GM18499 (cell line): ENCODE results near the gene SMG1.
"Not testable (repeated sequence)": the region's sequence is repeated elsewhere in the genome, so short reads cannot be mapped to it uniquely, and the experiment has no call there.

Experiments
- ATAC-seq: cut with Tn5 transposase; IDR thresholded peaks from one replicate; pipeline ENCODE4 v1.9.1; 2021; ENCODE audit warnings: moderate number of reproducible peaks; ENCODE audit not compliant: insufficient read depth, unreplicated experiment

The SMG1 gene

GRCh38 chr16:18936727-18937340, 10.6 kb upstream of the SMG1 start:
- ATAC-seq = no peak

GRCh38 chr16:18933501-18933900, 7.3 kb upstream of the SMG1 start:
- no peak for ATAC-seq

DNA sequence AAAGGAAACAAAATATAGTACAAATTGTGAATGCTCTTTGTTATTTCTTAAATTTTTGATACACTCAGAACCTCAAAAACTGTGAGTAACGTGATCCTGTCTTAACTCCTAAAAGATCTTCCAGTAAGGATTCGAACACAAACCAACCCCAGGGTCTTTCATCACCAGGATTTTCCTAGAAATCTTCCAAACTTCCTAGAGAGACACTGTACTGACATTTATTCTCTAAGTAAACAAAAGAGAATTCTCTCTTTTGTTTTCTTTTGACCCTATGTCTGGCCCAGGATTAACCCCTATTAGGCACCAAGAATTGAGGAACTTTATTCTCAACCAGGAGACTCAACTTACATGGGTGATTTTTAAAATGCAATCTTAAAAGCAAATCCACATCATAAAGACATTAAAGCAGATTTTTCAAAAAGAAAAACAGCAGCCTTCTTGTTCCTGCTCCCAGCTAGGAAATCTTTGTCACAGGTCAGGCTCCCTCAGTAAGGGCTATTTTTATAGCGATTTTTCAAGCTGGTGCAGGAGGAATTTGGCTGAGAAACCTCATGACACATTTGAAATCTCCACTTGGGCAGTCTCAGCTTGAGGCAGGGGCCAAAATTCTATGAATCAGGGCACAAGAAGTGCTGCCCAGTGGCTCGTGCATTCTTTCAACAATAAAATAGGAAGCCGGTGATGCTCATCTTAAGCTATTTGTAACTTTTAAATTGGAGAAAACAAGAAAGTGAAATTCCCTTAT, 6.2 kb upstream of the SMG1 start:
- no peak for ATAC-seq

DNA sequence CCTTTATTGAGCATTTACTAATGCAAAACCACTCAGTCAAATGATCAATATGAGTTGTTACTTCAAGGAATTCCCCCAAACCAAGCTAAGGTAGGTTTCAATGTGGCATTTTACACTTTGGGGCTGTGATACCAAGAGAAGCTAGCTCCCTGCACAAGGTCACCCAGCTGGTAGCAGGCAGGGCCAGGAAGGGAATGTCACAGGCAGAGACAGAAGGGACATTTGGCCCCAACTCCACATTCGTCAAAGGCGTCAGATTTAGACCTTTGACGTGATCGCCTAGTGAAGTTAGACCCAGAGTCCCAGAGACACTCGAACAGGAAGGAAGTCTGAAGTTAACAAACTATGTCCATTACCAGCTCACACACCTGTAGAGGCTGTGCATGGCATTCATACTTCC, 5.5 kb upstream of the SMG1 start:
- no peak for ATAC-seq

DNA sequence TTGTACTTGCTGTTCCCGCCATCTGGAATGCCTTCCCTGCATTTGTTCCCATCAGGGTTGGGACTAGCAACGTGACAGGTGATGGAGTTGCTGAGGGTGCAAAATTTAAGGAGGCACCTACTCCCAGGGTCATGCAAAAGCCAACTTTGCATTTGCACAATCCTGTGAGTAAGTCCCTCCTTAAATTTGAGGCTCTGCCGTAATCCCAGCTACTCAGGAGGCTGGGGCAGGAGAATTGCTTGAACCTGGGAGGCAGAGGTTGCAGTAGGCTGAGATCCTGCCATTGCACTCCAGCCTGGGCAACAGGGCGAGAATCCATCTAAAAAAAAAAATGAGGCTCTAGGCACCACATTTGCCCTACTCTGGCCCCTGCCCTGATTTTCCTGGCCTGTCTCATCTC, 3.9 kb upstream of the SMG1 start:
- ATAC-seq = not testable (repeated sequence)

GRCh38 chr16:18928073-18928472, 1.9 kb upstream of the SMG1 start:
- ATAC-seq = not testable (repeated sequence)

DNA sequence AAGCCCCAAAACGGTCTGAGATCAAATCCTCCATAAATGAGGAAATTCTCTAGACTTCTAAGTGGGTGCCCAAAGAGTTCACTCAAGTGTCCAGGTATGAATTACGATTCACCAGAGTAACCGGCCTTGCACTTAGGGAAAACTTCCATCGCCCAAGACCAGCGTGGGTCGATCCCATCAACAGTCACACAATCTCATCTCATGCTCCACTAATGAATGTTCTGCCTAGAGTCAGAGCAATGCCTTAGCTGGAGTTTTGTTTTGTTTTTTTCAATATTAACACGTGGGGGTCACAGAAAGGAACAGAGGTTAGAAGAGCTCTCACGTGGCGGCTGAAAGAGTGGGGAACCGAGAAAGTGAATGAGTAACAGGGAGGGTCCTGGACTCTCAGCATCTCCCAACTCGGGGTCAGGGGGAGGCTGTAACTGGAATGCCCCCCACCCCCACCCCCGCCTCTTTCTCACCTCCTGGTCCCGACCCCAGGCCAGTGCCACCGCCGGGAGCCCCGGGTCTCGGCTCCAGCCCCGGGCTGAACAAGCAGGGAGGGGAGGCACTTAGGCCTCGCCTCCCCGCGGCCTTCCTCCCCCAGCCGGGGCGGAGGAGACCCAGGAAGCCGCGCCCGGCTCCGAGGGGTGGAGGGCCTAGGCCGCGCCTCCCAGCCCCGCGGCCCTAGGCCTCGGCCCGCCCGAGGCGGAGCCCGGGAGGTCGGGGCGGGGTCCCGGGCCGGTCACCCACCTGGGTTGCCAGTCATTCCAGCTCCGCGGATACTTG, 808 bp downstream of the SMG1 start:
- peak; percentile 6 for ATAC-seq

DNA sequence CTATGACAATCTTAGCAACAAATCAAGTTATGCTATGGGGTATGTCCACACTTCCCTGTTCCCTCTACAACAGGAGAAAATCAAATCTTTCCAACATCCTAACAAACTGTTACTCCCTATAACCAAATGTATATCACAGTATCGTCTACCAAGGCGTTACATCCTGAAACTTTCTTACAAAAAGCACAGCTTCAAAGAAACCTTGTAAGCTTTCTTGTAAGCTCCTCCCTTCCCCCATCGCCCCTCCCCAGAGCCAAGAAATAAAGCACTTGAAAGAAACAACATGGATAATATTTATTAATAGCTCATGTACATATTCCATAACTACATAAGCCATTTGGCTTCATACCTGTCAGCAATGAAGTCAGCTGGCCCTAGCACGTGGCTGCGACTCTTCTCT, 2.3 kb downstream of the SMG1 start:
- ATAC-seq = not testable (repeated sequence)

DNA sequence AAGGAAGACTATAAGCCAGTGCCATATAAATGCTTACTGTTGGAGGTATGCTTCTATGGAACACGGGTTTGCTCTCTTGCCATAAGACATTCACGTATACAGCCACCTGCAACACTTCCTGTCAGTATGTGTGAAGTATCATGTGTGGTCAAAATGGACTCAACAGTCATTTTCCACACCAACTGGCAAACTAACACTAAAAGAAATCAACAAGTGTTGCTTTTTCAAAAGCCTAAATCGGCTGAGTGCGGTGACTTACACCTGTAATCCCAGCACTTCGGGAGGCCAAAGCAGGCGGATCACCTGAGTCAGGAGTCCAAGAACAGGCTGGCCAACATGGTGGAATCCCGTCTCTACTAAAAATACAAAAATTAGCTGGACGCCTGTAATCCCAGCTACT, 3.1 kb downstream of the SMG1 start:
- ATAC-seq = not testable (repeated sequence)

GRCh38 chr16:18909585-18909984, 16.6 kb downstream of the SMG1 start:
- not testable (repeated sequence) for ATAC-seq

DNA sequence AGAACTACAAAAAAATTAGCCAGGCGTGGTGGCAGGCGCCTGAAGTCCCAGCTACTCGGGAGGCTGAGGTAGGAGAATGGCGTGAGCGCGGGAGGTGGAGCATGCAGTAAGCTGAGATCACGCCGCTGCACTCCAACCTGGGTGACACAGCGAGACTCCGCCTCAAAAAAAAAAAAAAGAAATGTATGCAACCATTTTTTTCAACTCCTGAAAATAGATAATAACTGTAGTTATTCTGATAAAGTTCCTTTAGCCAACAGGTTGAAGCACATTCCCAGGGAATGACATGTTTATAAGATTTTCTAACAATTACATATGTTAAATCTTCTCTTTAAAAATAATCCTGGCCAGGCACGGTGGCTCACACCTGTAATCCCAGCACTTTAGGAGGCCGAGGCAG, 17.5 kb downstream of the SMG1 start:
- not testable (repeated sequence) for ATAC-seq

DNA sequence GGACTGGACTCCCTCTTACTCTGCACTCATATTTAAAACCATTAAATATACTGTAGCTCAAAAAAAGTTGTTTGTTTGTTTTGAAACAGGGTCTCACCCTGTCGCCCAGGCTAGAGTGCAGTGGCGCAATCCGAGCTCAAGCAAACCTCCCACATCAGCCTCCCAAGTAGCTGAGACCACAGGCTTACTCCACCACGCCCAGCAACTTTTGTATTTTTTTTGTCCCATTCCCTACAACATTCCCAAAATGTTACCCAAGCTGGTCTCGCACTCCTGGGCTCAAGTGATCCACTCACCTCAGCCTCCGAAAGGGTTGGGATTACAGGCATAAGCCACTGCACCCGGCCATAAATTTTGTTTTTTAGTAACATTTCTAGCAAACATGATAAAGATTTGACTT, 23.4 kb downstream of the SMG1 start:
- ATAC-seq = not testable (repeated sequence)

- ATAC-seq = not testable (repeated sequence)
Measured at GRCh38 chr16:18902044-18902443, 24.2 kb downstream of the SMG1 start.

- ATAC-seq = not testable (repeated sequence)
Measured at GRCh38 chr16:18901194-18901593, 25.0 kb downstream of the SMG1 start.

DNA sequence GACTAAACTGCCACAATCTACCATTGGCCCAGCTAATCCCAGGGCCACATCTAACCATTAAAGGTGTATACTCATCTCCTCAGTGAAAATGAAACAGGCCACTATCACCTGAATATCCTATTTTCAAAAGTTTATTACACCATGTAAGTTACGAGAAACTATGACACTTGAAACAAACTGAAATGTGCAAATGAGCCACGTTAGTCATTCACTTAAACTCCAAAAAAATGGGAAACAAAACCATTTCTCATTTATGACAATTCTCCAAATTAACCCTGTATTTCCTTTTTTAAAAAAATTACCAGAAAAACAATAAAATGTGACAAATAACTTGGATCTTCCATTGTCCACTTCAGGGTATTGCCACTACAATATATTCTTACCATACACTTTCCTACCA, 41.8 kb downstream of the SMG1 start:
- not testable (repeated sequence) for ATAC-seq

DNA sequence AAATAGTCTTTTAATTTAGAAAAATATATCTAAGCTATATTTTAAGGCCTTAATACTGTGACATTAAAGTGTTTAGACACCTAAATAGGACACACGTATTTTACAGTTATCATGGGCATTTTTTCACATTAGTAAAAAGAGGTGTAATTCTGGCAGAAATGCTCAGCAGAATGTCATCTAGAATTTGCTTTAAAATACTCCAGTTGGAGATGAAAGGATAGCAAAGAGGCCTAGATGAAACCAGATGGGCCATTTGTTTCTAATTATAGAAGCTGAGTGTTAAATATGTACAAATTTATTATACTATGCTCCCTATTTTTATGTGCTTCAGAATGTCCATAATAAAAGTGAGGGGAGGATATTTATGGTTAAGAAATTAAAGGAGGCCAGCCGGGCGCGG, 48.5 kb downstream of the SMG1 start:
- not testable (repeated sequence) for ATAC-seq

GRCh38 chr16:18877259-18877658, 48.9 kb downstream of the SMG1 start:
- ATAC-seq = not testable (repeated sequence)

- ATAC-seq = not testable (repeated sequence)
Measured at GRCh38 chr16:18876301-18876700, 49.9 kb downstream of the SMG1 start.

DNA sequence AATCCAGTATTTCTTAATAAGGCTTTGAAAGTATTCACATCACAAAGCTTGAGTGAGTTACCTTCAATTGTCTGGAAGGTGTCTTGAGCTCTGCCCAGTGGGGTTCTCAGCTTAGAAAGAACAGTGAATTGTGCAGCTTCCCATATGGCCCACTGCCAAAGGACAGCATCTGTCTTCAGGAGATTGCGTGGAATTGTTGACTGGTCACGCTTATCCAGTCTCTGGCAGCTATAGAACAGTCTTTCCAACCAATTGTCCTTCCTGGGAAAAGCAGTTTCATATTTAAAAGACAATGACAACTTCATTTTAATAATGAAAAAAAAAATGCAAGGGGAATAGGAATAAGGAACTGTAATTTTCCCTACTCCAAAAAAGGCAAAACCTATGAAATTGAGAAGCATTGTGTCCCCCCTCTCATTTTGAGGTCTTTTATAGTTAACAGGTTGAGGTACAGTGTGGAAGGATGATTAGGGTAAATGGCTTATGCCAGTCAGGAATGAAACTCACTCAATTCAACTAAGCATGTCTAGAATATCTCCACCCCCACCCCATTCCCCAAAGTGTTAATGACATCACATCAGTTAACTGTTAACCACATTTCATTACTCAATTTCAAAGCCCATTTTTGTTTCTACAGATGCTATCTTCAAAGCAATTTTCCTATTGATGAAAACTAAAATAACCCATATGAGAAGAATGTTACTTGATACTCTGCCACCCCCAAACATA, 57.0 kb downstream of the SMG1 start:
- ATAC-seq = not testable (repeated sequence)

- not testable (repeated sequence) for ATAC-seq
Measured at GRCh38 chr16:18866277-18866823, 59.9 kb downstream of the SMG1 start.
